Right atrium auricular region (tissue), 2 donors: ENCODE data around the gene PDHX. TPM values are rescaled to one million over a fixed set of nuclear protein-coding genes. Genes with fewer than 3 reads are reported as not detected.
"Not testable (repeated sequence)": the region's sequence is repeated elsewhere in the genome, so short reads cannot be mapped to it uniquely, and the experiment has no call there.

Experiments
- DNase-seq: peaks from one replicate; pipeline ENCODE4 v3.0.0-alpha.2; 2019; ENCODE audit warnings: low spot score
- H3K27ac ChIP-seq, 2 donors: fragments of 200-600 bp; sonication (generic); 1 replicate in 1 of 2; 2 replicates in 1 of 2; pipeline ENCODE4 v1.5.1; 2016 to 2019
- H3K27me3 ChIP-seq, 2 donors: fragments of 200-600 bp; sonication (generic); one replicate each; pipeline versions ENCODE4 v1.5.1 to v1.6.0; 2017 to 2019
- H3K36me3 ChIP-seq: fragments of 200-600 bp; sonication (generic); one replicate; pipeline ENCODE4 v1.5.1; 2016
- H3K4me1 ChIP-seq, 2 donors: fragments of 200-600 bp; sonication (generic); one replicate each; pipeline versions ENCODE4 v1.5.1 to v1.6.0; 2017 to 2019
- H3K4me3 ChIP-seq, 2 donors: fragments of 200-600 bp; sonication (generic); 1 replicate in 1 of 2; 2 replicates in 1 of 2; pipeline ENCODE4 v1.5.1; 2017 to 2019; ENCODE audit warnings: mild to moderate bottlenecking in 1 of 2, moderate library complexity in 1 of 2
- H3K9me3 ChIP-seq, 2 donors: fragments of 200-600 bp; sonication (generic); one replicate each; pipeline ENCODE4 v1.5.1; 2019
- total RNA-seq, 2 donors: library from RNA; depleted of rRNA; stranded (reverse); fragments of >200 nt; gene quantifications; one replicate each; pipeline ENCODE4 v1.1.0, GENCODE V29; 2016
- TF ChIP-seq, protein P1 (sequence below), 2 donors: fragments of 200-600 bp; sonication (generic); IDR thresholded peaks; one replicate each; pipeline ENCODE4 v1.5.1; 2019; ENCODE audit warnings: antibody characterized with exemption in 2 of 2

Gene PDHX
- total RNA-seq, 2 donors from 2014 or later: 47.2 to 94.0 TPM

DNA sequence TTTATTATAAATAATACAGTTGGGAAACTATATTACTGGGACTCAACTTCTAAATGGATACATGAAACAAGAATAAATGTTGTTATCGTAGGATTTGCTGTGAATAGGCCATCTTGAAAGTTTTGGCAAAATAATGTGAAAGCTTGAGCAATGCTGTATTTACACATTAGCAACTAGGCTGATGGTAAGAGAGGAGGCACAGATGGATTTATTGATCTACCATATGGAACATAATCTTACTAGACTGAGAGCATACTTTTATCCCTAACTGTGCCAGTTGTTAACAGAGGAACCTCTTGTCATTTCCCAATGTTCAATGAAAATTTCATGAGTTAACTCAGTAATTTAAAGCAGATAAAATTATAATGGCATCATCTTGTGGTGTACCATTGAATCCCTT is 23.0 kb upstream of the PDHX start:
- Histone ChIP-seq H3K27me3 (no peaks in the 10 kb centered on the region), H3K36me3 (no peaks in the 10 kb centered on the region), H3K4me3 (no peak overlapping the region), H3K9me3 (no peaks in the 10 kb centered on the region), H3K4me1 (no peaks in the 10 kb centered on the region), H3K27ac (no peak overlapping the region)
- no peak for DNase-seq
- TF ChIP-seq, protein P1, sequence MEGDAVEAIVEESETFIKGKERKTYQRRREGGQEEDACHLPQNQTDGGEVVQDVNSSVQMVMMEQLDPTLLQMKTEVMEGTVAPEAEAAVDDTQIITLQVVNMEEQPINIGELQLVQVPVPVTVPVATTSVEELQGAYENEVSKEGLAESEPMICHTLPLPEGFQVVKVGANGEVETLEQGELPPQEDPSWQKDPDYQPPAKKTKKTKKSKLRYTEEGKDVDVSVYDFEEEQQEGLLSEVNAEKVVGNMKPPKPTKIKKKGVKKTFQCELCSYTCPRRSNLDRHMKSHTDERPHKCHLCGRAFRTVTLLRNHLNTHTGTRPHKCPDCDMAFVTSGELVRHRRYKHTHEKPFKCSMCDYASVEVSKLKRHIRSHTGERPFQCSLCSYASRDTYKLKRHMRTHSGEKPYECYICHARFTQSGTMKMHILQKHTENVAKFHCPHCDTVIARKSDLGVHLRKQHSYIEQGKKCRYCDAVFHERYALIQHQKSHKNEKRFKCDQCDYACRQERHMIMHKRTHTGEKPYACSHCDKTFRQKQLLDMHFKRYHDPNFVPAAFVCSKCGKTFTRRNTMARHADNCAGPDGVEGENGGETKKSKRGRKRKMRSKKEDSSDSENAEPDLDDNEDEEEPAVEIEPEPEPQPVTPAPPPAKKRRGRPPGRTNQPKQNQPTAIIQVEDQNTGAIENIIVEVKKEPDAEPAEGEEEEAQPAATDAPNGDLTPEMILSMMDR (IDR thresholded peaks at IDR 0.05): no peak

DNA sequence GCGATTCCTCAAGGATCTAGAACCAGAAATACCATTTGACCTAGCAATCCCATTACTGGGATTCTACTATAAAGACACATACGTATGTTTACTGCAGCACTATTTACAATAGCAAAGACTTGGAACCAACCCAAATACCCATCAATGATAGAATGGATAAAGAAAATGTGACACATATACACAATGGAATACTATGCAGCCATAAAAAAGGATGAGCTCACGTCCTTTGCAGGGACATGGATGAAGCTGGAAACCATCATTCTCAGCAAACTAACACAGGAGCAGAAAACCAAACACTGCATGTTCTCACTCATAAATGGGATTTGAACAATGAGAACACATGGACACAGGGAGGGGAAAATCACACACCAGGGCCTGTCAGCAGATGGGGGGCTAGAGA is 20.2 kb upstream of the PDHX start:
- H3K9me3 ChIP-seq: peaks cover 0 to 23% of the 10 kb centered on the region in 2 donors
- not testable (repeated sequence) for H3K36me3 ChIP-seq, H3K27ac ChIP-seq, H3K4me3 ChIP-seq, H3K27me3 ChIP-seq, DNase-seq, H3K4me1 ChIP-seq

DNA sequence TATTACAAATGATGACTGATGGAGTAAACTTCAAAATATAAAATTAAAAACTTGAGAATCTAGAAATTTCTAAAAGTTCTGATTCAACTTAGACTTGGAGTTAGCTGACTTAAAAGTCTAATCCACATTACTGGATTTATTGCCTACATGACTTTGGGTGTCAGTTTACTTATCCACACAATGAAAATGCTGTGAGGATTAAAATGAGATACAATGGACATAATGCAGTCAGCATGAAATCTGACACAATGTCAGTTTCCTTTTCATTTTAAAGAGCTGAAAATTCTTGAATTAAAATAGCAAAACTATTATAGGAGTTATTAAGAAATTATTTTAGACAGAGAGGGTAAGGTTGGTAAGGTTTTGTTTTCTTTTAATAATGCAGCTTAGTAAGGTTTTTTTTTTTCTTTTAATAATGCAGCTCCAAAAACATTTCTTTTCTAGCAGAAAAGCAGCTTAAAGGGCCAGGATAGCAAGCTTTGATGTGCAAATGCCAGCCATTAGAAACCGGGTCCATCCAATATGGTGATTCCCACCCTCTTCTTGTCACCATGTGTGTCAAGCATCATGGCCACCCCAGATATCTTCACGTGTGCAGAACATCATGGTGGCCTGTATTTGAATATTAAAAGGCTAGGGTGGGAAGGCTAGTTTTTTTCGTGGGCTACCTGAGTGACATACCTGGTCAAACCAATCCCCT is 19.1 kb upstream of the PDHX start:
- H3K4me3 ChIP-seq: no peak overlapping the region
- TF ChIP-seq, protein P1 (IDR thresholded peaks at IDR 0.05): no peak
- no peak overlapping the region for H3K27ac ChIP-seq
- no peak for DNase-seq
- H3K27me3 ChIP-seq: no peaks in the 10 kb centered on the region
- H3K9me3 ChIP-seq: peaks cover 0 to 23% of the 10 kb centered on the region in 2 donors
- H3K4me1 ChIP-seq: no peaks in the 10 kb centered on the region
- no peaks in the 10 kb centered on the region for H3K36me3 ChIP-seq

DNA sequence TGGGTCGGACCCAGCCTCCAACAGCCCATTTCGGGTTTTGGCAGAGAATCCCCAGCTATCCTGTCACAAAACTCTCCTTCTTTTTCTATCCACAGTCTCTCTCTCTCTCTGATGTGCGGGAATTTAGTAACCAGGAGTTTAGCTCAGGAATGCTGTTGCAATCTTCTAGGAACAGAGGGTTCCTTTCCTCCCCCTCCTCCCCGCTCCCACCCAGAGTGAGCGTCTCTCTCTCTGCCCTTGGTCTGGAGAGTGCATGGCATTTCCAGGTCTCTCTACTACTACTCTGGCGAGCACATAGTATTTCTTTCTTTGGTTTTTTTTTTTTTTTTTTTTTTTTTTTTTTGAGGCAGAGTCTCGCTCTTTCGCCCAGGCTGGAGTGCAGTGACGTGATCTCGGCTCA is 17.9 kb upstream of the PDHX start:
- Histone ChIP-seq H3K4me1 (no peaks in the 10 kb centered on the region), H3K36me3 (no peaks in the 10 kb centered on the region), H3K27ac (no peak overlapping the region), H3K27me3 (no peaks in the 10 kb centered on the region), H3K9me3 (peaks cover 0 to 23% of the 10 kb centered on the region in 2 donors), H3K4me3 (no peak overlapping the region)
- DNase-seq: no peak
- TF ChIP-seq, protein P1 (IDR thresholded peaks at IDR 0.05): no peak

DNA sequence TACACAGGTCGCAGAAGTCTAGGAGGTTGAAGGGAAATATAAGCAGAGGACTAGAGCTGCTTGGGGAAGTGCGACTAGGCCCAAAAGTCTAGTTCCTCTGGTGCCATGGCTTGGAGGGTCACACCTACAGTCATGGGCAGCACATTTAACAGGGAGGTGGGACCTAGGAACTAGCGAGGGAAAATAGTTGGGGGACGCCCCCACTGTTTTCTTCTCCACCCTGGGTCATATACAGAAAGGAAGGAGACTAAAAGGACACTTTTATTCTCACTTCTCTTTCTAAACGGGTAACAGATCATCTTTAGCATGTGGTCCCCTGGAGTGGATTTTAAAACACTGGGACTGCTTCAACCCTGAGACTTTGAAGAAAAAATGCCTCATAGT is 16.8 kb upstream of the PDHX start:
- Histone ChIP-seq H3K27me3 (no peaks in the 10 kb centered on the region), H3K9me3 (peaks cover 0 to 23% of the 10 kb centered on the region in 2 donors), H3K27ac (no peak overlapping the region), H3K4me1 (no peaks in the 10 kb centered on the region), H3K4me3 (no peak overlapping the region), H3K36me3 (no peaks in the 10 kb centered on the region)
- DNase-seq: no peak
- TF ChIP-seq, protein P1 (IDR thresholded peaks at IDR 0.05): no peak

DNA sequence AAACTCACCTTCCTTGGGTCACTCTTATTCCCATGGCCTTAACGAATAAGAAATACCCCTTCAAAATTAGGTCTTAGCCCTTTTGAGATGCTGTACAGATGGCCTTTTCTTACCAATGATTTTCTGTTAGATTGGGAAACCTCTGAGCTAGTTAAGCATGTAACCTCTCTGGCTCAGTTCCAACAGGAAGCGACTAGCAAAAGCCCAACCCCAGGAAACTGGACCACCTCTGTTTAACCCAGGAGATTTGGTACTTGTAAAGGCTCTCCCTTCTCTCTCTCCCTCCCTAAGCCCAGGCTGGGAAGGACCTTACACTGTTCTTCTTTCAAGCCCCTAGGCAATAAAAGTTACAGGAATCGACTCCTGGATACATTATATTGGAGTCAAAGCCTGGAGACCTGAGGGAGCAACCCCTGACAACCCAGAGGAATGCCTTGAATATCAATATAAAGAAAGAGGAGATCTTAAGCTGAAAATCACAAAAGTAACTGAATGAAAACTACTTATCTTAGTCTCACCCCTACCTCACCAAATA is 11.9 kb upstream of the PDHX start:
- Histone ChIP-seq H3K4me3 (no peak overlapping the region), H3K36me3 (no peaks in the 10 kb centered on the region), H3K4me1 (peaks cover 0 to 4% of the 10 kb centered on the region in 2 donors), H3K27ac (no peak overlapping the region), H3K9me3 (peaks cover 0 to 15% of the 10 kb centered on the region in 2 donors), H3K27me3 (no peaks in the 10 kb centered on the region)
- TF ChIP-seq, protein P1 (IDR thresholded peaks at IDR 0.05): no peak
- no peak for DNase-seq
